HG03439 (cell line): ENCODE measurements around the gene ACOX2.
"Not testable (repeated sequence)": the region's sequence is repeated elsewhere in the genome, so short reads cannot be mapped to it uniquely, and the experiment has no call there.

ENCODE experiments used
- ATAC-seq: cut with Tn5 transposase; IDR thresholded peaks from one replicate; pipeline ENCODE4 v1.9.1; 2021; ENCODE audit warnings: mild to moderate bottlenecking, moderate library complexity; ENCODE audit not compliant: unreplicated experiment

The ACOX2 gene

DNA sequence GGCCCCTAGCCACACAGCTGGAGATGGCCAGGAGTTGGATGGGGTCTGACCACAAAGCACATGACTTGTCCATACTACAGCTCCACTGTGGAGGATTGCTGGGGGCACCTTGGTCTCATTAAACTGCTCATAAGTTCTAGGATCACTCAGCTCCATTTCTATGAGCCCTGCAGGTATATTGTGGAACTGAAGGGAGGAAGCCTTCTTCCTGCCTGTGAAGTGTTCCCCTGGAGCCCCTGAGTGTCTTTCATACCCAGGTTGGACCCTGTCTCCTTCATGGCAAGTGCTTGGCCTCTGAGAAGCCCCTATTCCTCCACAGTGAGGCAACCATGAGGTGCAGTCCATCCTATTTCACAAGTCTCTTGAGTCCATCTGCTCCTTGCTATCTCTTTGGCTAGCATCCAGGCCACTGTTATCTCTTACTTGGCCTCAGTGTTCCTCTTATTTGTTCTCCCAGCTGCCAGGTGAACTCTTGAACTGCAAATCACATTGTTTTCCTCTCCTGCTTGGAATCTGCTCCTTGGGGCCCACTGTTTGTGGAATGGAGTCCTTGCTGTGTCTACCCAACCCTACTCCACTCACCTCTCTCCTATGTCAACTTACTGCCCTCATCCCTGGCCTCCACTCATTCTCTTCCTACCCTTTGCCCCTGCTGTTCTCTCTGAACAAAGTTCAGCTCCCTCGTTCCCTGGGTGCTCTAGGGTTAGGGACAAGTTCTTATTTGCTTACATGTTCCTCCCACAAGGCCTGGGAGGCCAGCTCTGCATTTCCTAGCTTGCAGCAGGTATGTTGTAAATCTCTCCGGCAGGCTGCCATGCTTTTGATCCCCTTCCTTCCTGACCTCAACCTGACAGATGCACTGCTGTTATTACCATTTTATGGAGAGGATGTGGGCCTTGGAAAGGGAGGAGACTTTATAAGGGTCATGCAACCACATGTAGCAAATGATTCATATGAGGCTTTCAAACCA lies 1.2 kb downstream of the ACOX2 start:
- no peak for ATAC-seq

DNA sequence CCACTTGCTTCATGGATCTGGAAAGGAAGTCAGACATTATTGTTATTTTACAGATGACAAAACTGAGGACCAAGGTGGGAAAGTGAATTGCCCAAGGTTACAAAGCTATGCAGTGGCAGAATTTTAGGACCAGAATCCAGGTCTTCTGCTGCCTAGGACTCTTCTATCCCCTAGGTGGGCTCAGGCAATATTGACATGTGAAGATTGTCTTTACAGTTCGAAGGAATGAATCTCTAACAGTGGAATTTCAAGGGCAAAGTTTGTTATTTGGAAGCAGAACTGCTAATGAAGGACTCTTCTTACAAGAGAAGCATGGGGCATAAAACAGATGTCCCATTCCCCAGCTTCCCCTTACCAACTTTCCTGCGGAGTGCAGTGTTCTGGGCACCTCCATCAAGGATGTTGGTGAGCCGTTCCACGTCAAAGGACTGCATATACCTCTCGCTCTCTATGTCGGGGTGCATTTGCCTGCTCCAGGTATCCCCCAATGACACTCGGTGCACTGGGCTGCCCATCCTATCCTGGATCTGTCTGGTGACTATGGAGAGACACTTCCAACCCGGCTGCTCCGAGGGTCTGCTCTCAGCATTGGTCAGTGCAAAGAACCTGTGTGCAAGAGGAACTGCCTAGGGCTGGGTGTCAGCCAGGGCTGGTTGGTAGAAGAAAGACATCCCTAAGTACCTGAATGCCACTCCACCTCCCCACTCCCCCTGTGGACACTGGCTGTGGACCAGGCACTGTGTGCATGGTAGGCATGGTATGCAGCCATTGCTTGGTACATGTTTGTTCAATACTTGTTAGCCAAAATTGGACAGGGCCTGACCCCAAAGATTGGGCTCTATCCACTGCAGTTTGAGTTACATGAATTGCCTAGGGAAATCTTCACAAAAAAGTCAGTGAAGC lies 2.1 kb downstream of the ACOX2 start:
- no peak for ATAC-seq

DNA sequence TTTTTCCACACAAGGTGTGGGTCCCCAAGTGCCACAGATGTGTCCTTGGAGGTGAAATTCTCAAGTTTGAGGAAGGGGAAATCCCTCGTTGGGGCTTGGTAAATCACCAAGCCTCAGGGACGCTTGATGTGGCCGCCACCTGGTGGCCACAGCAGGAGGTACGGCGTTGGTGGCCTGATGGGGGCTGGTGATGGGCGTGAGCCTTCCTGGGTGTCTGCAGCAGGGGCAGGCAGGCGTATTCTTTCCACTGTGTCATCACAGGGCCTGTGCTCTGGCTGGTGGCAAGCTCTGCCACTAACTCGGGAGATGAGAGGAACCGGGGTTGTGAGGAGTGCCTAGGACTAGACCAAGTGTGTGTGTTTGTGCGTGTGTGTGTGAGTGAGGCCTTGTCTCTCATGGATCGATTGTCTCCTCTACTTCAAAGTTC lies 4.2 kb downstream of the ACOX2 start:
- ATAC-seq: peak; percentile 80

DNA sequence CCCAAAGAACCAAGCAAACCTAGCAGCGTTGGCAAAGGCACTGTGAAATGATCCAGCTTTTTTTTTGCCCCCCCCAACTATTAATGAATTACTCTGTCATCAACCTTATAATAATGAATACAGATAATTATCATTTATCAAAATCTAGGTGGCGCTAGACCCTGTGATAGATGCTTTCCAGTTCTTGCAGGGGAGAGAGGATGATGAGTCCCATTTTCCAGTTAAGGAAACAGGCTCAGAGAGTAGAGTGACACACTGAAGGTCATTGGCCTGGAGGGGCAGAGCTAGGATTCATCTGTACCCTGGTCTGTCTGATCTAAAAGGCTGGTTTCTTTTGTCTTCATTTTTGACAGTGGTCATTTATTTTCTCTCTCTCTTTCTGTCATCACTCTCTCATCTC lies 5.0 kb downstream of the ACOX2 start:
- ATAC-seq: no peak

DNA sequence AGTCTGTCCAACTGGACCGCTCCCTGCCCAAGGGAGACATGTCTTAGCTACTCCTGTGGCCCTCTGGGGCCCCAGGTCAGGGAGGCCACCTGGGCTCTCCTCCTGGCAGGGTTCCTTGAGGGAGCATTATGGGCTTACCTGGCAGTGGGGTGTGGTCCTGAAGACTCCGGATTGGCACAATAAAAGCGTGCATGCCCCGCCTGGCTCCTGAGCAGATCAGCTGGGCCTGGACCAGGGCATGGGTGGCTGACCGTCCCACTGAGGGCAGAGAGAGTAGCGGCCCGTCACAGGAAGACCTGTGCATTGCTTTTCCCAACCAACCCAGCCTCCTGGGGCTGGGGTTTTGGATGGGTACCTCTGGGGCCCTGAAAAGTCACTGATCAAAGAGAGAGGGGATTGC lies 5.4 kb downstream of the ACOX2 start:
- ATAC-seq: no peak

DNA sequence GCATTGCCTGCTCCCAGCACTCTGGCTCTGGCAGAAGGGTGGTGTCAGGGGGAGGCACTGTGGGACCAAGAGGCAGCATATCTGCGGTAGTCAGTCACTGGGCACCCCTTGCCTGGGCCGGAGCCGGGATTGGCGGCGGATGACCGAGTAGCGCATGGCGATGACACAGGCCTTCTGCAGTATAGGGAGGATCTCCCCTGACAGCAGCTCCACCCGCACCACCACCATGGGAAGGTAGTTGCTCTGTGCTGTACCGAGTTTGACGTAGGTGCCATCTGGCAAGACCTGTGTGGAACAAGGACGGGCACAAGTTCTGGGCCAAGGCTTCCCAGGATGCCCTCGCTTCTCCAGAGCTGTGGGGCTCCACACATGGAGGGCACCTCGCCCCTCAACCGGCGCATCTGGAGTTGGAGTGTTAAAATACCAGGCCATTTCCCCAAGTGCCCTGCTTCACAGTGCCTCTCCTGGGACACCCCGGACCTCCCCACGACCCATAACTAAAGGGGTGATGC lies 6.6 kb downstream of the ACOX2 start:
- no peak for ATAC-seq

DNA sequence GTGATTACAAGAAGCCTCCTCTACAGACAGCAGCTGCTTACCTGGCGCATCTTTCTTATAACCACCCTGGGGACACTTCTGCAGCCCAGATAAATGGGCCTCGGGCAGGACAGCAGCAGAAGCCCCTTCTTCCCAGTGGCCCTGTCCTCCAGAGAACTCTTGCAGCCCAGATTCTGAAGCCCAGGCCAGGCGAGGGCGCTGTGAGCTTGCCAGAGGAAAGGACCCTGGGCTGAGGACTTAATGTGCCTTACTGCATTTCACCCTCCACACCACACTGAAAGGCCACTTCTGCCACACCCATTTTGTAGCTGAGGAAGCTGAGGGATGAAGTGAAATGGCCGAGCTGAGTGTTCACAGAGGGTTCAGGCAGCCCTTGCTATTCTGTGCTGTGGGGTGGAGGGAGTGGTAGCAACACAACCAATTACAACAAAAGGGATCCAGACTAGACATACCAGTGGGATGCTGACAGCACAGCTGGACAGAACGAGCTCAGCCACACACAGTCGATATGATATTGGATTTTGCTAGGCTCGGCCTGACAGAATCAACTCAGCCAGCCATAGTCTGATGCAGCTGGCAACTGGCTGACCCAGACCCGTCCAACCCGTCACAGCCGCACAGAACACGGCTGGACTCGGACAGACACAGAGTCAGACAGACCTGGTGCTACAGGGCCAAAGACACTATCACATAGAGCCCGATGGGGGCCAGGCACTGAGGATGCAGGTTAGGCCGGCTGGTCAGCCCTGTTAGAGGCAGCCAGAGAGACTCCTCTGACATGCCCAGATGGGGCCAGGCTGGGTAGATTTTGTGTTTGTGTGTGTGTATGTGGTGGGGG lies 7.3 kb downstream of the ACOX2 start:
- no peak for ATAC-seq

DNA sequence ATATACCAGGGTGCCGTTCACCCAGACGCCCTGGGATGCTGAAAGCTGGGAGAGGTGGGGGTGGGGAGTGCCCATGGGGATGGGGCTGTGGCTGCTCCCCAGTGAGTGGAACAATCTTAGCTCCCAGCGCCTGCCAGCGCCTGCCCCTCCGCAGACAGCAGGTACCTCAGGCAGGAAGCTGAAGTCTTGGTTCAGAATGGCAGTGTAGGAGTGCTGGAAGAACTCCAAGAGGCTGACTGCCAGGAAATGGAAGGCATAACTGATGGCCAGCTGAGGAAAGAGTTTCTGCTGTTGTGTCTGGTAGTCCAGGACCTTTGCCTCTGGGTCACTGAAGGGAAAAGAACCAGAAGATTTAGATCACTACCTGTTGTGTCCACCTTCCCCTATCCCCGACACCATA lies 8.4 kb downstream of the ACOX2 start:
- ATAC-seq: no peak

DNA sequence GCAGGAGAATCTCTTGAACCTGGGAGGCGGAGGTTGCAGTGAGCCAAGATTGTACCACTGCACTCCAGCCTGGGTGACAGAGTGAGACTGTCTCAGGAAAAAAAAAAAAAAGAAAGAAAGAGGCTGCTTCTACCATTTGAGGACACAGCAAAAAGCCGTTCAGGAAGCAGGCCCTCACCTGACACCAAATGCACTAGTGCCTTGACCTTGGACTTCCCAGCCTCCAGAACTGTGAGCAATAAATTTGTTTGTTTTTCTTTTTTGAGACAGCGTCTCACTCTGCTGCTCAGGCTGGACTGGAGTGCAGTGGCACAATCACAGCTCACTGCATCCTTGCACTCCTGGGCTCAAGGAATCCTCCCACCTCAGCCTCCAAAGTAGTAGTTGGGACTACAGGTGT lies 9.6 kb downstream of the ACOX2 start:
- not testable (repeated sequence) for ATAC-seq

DNA sequence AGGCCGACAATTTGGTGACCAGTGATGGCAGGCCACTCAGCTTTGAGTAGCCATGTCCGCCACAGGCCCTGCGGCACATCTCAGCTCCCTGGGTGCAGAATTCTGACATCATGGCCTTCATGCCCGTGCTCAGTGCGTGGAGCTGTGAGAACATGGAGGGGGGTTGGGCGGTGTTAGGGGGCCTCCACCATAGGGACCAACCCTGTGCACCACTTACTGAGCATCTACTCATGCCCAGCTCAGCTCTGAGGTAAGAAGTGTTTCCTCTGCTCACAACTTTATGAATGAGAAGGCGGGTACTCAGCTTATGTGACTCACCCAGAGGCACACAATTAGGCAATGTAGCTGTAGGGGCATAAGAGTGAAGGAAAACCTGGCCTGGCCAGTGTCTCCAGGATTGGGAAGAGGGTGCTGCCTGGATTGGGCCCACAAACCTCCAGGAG lies 10.5 kb downstream of the ACOX2 start:
- ATAC-seq: no peak

DNA sequence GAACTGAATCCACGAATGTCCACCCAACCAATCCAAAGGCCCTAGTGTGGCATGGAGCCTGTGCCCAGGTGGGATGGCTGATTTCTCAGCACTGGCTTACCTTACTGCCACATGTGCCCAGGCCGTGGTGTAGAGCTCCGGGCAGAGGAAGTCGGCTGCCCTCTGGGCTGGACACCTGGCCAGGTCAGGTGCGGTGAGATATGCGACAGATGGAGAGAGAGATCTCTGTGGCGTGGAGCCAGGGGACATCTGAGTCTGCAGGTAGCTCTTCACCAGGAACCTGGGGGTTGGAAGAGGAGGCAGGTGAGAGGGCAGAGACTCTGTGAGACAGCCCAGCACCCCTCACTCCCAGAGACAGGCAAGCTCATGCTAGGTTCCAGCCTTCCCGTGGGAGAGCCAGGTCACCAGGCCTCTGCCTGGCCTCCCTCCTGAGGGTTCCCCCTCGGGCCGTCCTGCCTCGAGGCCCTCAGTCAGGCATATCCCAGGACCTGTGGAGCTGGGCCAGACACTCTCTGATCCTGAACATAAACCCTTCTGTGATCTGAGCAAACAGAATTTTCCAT lies 12.6 kb downstream of the ACOX2 start:
- ATAC-seq: no peak

DNA sequence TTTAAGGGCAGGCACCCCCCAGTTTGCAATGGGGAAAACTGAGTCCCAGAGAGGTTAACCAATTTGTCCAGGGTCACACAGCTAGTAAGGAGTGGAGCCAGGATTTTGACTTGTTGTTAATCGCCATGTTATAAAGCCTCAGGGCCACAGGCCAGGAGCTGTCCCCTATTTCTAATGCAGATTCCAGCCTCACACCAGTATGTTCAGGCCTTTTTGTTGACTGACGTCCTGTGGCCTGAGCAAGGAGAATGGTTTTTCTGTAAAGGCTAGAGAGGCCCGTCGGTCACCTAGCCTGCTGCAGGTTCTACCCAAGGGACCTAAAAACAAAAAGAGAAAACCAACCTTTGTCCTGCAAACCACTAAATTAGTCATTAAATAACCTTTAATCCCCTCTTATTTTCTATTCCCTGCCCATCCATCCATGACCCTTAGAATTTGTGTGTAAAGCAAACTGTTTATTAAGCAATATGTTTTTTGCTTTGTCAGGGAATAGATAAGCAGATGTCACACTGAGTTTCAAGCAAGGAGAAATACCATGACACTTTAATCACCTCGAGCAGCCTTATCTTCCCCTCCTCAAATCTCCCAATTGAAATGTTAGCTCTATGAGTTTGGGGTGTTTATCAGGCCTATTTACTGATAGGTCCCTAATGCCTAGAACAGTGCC lies 14.1 kb downstream of the ACOX2 start:
- no peak for ATAC-seq

DNA sequence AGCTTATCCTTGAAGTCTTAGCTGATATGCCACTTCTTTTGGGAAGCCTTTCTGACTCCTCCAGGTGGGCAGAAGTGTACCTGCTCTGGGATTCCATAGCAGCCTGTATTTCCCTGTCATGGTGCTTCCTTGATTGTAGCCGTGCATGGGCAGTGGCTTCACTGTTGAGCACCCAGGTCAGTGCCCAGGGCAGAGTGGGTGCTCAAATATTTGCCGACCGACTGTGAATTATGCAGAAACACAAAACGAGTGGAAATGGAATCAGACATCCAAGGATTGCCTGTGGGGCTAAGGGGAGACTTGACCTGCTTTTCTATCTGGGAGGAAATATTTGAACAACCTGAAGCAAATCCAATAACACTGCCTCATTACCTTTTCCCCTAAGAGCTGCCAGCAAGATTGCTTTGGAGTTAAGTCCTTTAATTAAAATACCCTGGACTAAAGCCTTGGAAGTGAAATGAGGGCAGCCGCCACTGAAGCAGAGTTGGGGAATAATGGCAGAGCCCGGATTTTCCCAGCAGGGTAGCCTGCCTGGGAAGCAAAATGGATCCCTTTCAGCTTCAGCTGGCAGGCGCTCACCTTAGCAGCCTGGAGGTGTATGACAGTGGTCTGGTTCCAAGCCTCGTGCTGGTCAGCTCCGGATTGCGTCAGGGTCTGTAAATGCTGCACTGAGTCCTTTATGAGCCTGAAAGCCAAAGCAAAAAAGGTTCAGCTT lies 14.9 kb downstream of the ACOX2 start:
- no peak for ATAC-seq

DNA sequence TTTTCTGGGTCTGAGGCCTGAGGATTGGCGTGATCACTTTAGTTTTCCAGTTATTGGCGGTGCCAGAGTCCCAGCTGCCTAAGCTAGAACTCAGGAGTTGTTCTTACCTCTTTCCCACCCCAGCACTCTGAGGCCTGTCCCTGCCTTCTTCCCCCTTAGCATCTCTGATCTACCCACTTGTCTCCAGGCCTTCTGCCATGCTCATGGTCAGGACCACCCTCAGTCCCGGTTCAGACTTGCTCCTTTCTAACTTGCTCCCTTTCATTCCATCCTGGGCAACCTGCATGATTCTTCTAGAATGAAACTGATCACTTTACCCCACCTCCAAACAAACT lies 15.7 kb downstream of the ACOX2 start:
- ATAC-seq: no peak

DNA sequence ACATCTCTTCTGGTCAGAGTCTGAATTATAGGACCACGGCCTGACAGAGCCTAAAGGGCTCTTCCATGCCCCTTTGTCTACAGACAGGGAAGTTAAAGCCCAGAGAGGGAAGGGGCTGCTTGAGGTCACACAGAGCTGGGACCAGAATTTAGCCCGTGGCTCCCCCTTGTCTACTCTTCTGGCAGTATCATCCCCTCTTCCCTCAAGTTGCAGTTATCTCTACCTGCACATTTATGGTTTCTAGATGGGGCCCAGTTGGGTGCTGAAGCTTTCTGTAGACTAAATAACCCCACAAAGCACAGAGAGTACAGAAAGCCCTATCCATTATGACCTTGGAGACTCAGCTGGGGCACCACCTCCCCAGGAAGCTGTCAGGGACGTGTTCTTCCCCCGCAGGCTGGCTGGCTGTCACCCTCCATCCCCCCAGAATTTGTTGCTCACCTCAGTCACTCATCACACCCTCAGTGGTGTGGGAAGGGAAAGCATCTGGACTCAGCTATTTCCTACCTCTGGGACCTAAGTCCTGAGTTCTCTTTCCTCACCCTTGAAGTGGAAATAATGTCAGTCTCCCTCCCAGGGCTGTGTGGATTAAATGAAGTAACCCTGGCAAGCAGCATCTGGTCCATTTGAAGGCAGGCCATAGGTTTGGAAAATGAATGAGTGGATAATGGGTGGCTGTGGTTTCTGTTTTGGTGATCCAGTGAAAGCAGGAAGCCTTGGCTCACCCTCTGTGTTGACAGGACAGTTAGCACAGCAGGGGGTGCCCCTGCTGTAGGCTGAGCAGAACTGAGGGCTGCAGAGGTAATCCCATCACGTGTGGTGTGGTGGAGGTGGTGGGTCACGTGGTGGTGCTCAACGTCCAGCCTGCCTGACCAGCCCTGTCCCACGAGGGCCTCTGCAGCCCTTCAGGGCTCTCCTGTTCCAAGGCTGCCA lies 16.3 kb downstream of the ACOX2 start:
- no peak for ATAC-seq

DNA sequence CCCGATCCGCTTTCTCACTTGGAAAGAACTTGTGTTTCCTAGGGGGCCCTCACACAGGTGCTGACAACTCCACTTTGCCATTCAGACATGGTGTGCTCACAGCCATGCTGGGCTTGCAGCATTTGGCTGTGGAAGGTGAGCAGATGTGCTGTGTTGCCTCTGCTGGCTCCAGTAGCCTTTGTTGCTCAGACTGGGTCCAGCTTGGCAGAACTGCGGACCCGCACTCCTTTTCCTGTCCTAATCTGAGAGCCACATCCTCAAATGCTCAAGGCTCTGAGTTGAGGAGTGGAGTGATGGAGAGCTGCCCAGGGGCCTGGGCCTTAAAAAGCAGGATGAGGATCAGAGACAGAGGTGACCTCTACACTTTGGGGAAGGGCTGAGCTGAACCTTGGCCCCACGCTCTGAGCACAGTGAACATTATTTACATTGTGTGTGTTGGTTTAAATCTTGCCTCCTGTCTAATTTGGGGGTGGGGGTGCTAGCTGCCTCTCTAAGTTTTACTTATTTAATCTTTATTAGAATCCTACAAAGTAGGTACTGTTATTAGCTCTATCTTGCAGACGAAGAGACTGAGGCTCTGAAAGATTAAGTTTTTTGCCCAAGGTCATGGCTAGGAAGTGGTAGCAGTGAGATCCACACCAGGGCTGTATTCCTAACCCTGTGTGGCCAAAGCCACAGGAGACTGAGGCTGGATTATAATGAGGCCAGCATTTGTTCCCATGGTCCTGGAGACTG lies 17.2 kb downstream of the ACOX2 start:
- ATAC-seq: no peak

DNA sequence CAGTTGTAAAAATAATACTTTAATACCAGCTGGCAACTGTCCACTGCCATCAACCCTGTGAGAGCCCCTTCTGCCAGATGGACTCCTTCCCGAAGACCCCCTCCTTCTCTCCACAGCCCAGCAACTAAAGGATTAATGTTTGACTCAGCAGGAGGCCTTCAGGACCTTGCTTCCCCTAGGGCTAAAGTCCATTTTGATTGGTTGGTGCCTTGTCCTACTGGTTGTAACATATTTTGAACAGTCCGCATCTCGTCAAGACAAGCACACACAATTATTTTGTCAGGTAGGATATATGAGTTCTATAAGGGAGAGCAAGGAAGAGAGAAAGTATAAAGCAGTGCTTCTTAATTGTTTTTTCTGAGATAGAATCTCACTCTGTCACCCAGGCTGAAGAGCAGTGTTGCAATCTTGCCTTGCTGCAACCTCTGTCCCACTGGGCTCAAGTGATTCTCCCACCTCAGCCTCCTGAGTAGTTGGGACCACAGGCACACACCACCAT lies 18.6 kb downstream of the ACOX2 start:
- no peak for ATAC-seq
